Adipocyte (in vitro differentiated cells): ENCODE measurements around the gene IL37.

Source experiments
- DNase-seq: peaks from one replicate; pipeline ENCODE4 v3.0.0-alpha.2; 2015; ENCODE audit warnings: low read depth
- H3K27me3 ChIP-seq: replicated peaks from 2 replicates; pipeline ENCODE4 v1.7.0; 2013; ENCODE audit warnings: mild to moderate bottlenecking, low read length, moderate library complexity; ENCODE audit not compliant: control insufficient read depth, insufficient read depth
- H3K36me3 ChIP-seq: 2 replicates; pipeline ENCODE4 v1.7.0; 2013; ENCODE audit warnings: low read length, mild to moderate bottlenecking, moderate library complexity; ENCODE audit not compliant: control insufficient read depth, insufficient read depth, severe bottlenecking
- H3K4me1 ChIP-seq: 2 replicates; pipeline ENCODE4 v1.7.0; 2013; ENCODE audit warnings: mild to moderate bottlenecking, low read length, moderate library complexity; ENCODE audit not compliant: control insufficient read depth, insufficient read depth
- H3K4me3 ChIP-seq: 2 replicates; pipeline ENCODE4 v1.7.0; 2013; ENCODE audit warnings: mild to moderate bottlenecking, low read length, moderate library complexity
- H3K9ac ChIP-seq: 2 replicates; pipeline ENCODE4 v1.7.0; 2013; ENCODE audit warnings: mild to moderate bottlenecking, low read length, moderate library complexity
- H3K9me3 ChIP-seq: 2 replicates; pipeline ENCODE4 v1.7.0; 2013; ENCODE audit warnings: mild to moderate bottlenecking, low read length, moderate library complexity; ENCODE audit not compliant: control insufficient read depth

Gene IL37

GRCh38 chr2:112880091-112880531, 30.9 kb upstream of the IL37 start:
- H3K9me3 ChIP-seq: no peaks in the 10 kb centered on the region
- peak; percentile 12 for DNase-seq
- H3K9ac ChIP-seq: no peak overlapping the region
- no peak overlapping the region for H3K4me3 ChIP-seq
- H3K27me3 ChIP-seq: no peaks in the 10 kb centered on the region
- no peaks in the 10 kb centered on the region for H3K36me3 ChIP-seq
- peaks cover 19% of the 10 kb centered on the region for H3K4me1 ChIP-seq

- no peak for DNase-seq
- peaks cover 19% of the 10 kb centered on the region for H3K4me1 ChIP-seq
- H3K27me3 ChIP-seq: no peaks in the 10 kb centered on the region
- no peaks in the 10 kb centered on the region for H3K36me3 ChIP-seq
- no peaks in the 10 kb centered on the region for H3K9me3 ChIP-seq
- no peak overlapping the region for H3K9ac ChIP-seq
- no peak overlapping the region for H3K4me3 ChIP-seq
Measured at GRCh38 chr2:112880696-112881095, 30.3 kb upstream of the IL37 start.

- Histone ChIP-seq H3K27me3 (no peaks in the 10 kb centered on the region), H3K9ac (no peak overlapping the region), H3K36me3 (no peaks in the 10 kb centered on the region), H3K4me1 (peaks cover 19% of the 10 kb centered on the region), H3K4me3 (no peak overlapping the region), H3K9me3 (no peaks in the 10 kb centered on the region)
- peak; percentile 60 for DNase-seq
Measured at GRCh38 chr2:112881217-112881985, 29.6 kb upstream of the IL37 start.

GRCh38 chr2:112883669-112884068, 27.3 kb upstream of the IL37 start:
- H3K4me3 ChIP-seq: no peak overlapping the region

DNA sequence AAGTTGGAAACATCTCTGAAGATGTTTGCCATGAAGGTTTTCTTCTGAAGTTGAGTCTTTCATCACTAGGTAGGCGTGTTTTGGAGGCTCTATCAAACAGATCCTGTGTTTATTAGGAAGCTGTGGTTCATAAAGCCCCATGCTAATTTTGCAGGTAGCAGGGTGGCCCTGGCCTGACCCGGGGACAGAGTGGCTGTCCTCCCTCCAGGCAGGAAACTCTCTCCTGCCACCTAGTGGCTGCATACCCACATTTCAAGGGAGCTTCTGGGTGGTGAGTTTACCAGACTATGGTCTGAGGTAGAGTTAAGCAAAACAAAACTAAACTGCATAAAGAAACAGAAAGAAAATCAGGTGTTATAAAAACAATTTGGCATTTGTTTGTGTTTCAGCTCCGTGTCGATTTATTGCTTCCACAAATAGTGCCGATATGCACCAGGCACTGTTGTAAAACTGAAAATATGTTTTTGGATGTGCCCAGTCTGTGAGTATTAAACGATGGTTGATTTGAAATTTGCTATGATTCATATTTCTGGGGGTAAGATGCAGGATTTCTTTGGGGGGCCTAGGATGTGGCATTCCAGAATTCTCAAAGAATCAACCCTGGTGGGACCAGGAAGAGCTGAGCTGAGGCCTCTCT, 26.0 kb upstream of the IL37 start:
- Histone ChIP-seq H3K36me3 (no peaks in the 10 kb centered on the region), H3K4me1 (peaks cover 19% of the 10 kb centered on the region), H3K4me3 (no peak overlapping the region), H3K9ac (no peak overlapping the region), H3K27me3 (no peaks in the 10 kb centered on the region), H3K9me3 (no peaks in the 10 kb centered on the region)
- peak; percentile 41 for DNase-seq

More at GRCh38 chr2:112883669-112884068, 27.3 kb upstream of the IL37 start:
- Histone ChIP-seq H3K9ac (no peak overlapping the region), H3K9me3 (no peaks in the 10 kb centered on the region), H3K4me1 (peaks cover 19% of the 10 kb centered on the region), H3K36me3 (no peaks in the 10 kb centered on the region), H3K27me3 (no peaks in the 10 kb centered on the region)
- DNase-seq: no peak

DNA sequence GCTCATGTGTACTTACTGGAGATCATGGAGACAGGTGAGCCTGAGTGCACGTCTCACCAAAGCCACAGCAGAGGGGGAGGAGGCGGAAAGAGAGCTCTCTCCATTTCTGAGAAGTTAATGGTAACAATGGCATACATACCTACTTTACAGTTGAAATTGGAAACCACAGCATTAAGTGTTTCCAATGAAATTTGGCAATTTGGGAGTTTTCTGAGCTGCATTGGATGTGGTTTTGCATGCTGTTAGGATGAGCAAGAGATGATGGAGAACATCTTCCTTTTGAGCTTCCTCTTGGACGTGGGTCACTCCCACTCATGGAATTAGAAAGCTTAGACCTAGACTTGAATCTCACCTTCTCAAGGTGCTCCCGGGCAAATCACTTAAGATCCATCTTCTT, 25.5 kb upstream of the IL37 start:
- no peak for DNase-seq
- H3K4me1 ChIP-seq: peaks cover 15% of the 10 kb centered on the region
- H3K27me3 ChIP-seq: no peaks in the 10 kb centered on the region
- H3K9me3 ChIP-seq: no peaks in the 10 kb centered on the region
- H3K4me3 ChIP-seq: no peak overlapping the region
- no peaks in the 10 kb centered on the region for H3K36me3 ChIP-seq
- H3K9ac ChIP-seq: no peak overlapping the region

DNA sequence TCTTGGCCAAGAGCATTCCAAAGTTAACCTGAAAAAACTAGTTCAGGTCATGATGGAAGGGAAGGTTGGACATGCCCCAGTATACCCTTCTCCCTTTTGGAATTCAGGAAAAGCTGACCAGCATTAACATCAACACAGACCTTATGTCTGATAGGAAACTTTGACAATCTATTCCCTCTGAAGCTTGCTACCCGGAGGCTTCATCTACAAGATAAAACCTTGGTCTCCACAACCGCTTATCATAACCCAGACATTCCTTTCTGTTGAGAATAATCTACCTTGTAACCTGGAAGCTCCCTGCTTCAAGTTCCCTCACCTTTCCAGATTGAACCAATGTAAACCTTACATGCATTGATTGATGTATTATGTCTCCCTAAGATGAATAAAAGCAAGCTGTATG, 24.7 kb upstream of the IL37 start:
- no peak overlapping the region for H3K4me3 ChIP-seq
- peaks cover 7% of the 10 kb centered on the region for H3K4me1 ChIP-seq
- DNase-seq: no peak
- H3K9ac ChIP-seq: no peak overlapping the region
- no peaks in the 10 kb centered on the region for H3K27me3 ChIP-seq
- H3K36me3 ChIP-seq: no peaks in the 10 kb centered on the region
- no peaks in the 10 kb centered on the region for H3K9me3 ChIP-seq

- no peak for DNase-seq
- Histone ChIP-seq H3K36me3 (no peaks in the 10 kb centered on the region), H3K4me3 (no peak overlapping the region)
Measured at GRCh38 chr2:112887964-112888749, 22.8 kb upstream of the IL37 start.

DNA sequence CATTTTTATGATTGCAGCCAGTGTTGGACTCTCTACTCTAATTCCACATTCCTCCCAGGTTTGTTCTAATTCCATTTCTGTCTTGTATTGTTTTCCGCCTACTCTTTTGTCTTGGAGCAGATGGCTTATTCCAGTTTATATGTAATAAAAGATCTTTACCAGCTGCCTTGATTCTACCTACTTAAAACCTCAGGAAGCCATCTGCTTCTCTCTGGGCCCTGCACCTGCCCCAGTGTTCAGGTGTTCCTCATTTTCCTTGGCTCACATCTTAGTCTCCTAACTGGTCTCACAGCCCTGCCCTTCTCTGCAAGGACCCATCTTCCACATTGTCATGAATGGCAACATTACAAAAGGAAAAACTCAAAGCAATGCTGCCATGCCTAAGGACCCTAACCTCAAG, 21.0 kb upstream of the IL37 start:
- no peak for DNase-seq

More at GRCh38 chr2:112887964-112888749, 22.8 kb upstream of the IL37 start:
- Histone ChIP-seq H3K4me1 (no peaks in the 10 kb centered on the region), H3K27me3 (no peaks in the 10 kb centered on the region), H3K9ac (no peak overlapping the region), H3K9me3 (no peaks in the 10 kb centered on the region)

DNA sequence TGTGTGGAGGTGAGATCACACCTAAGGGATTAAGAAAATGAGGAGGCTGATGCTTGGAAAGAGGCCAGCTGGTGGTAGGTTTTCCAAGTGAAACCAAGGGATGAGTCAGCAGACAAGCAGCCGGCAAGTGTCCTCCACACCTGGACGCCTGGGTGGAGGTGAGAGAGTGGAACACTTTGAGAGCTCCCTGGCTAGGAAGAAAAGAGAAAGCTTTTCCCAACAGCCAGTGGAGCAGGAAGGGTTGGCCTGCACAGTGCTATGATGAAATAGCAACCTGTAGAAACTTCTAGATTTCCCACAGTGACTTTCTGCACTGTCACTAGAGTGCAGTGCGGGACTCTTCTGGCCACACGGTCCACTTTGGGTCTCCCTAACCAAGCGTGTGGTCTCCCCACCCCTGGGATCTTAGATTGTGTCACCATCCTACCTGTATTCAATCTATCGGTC, 19.6 kb upstream of the IL37 start:
- Histone ChIP-seq H3K4me1 (no peaks in the 10 kb centered on the region), H3K4me3 (no peak overlapping the region), H3K9me3 (no peaks in the 10 kb centered on the region), H3K27me3 (no peaks in the 10 kb centered on the region), H3K36me3 (no peaks in the 10 kb centered on the region), H3K9ac (no peak overlapping the region)
- DNase-seq: no peak

More for the DNA sequence above, 21.0 kb upstream of the IL37 start:
- Histone ChIP-seq H3K4me1 (no peaks in the 10 kb centered on the region), H3K27me3 (no peaks in the 10 kb centered on the region), H3K4me3 (no peak overlapping the region), H3K9ac (no peak overlapping the region), H3K36me3 (no peaks in the 10 kb centered on the region), H3K9me3 (no peaks in the 10 kb centered on the region)

GRCh38 chr2:112893752-112894151, 17.2 kb upstream of the IL37 start:
- H3K4me1 ChIP-seq: no peaks in the 10 kb centered on the region
- H3K9me3 ChIP-seq: no peaks in the 10 kb centered on the region
- no peaks in the 10 kb centered on the region for H3K36me3 ChIP-seq
- no peak overlapping the region for H3K4me3 ChIP-seq
- no peak overlapping the region for H3K9ac ChIP-seq
- no peak for DNase-seq
- no peaks in the 10 kb centered on the region for H3K27me3 ChIP-seq
